ENCODE data around the gene TNFRSF17.
"Not testable (repeated sequence)": the region's sequence is repeated elsewhere in the genome, so short reads cannot be mapped to it uniquely, and the experiment has no call there.

The TNFRSF17 gene

DNA sequence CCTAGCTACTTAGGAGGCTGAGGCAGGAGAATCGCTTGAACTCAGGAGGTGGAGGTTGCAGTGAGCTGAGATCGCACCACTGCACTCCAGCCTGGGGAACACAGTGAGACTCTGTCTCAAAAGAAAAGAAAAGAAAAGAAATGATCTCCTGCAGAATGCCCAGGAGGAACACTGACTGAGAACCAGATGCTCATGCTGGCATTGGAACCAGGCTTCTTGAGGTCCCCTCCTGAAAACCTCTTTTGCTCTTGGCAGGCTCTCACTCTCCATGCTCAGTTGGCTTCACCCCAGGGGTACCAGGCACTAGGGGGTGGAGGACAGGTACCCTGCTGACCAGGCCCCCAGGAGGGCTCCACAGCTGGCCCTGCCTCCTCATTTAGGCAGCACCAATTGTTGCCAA, 8.5 kb upstream of the TNFRSF17 start:
- Histone ChIP-seq H3K36me3 (replicated peaks) (no peaks in the 10 kb centered on the region), H3K27me3 (replicated peaks) (no peaks in the 10 kb centered on the region), H3K27ac (no peak overlapping the region), H3K4me3 (ENCODE audit: low read depth, low read length) (no peak overlapping the region)
- DNase-seq = no peak
- TF ChIP-seq, protein P1, sequence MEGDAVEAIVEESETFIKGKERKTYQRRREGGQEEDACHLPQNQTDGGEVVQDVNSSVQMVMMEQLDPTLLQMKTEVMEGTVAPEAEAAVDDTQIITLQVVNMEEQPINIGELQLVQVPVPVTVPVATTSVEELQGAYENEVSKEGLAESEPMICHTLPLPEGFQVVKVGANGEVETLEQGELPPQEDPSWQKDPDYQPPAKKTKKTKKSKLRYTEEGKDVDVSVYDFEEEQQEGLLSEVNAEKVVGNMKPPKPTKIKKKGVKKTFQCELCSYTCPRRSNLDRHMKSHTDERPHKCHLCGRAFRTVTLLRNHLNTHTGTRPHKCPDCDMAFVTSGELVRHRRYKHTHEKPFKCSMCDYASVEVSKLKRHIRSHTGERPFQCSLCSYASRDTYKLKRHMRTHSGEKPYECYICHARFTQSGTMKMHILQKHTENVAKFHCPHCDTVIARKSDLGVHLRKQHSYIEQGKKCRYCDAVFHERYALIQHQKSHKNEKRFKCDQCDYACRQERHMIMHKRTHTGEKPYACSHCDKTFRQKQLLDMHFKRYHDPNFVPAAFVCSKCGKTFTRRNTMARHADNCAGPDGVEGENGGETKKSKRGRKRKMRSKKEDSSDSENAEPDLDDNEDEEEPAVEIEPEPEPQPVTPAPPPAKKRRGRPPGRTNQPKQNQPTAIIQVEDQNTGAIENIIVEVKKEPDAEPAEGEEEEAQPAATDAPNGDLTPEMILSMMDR (IDR thresholded peaks at IDR 0.05; ENCODE audit: low read depth, low read length, missing control alignments) = no peak
- in situ Hi-C loops (cut with HindIII; ENCODE audit: low pct_ligation_motif_present, low sequenced_read_pairs) = no loop called here

- H3K27ac ChIP-seq = no peak overlapping the region
- in situ Hi-C loops (cut with HindIII; ENCODE audit: low pct_ligation_motif_present, low sequenced_read_pairs) = no loop called here
- TF ChIP-seq, protein P1 (IDR thresholded peaks at IDR 0.05; ENCODE audit: low read depth, low read length, missing control alignments) = no peak
Observed at GRCh38 chr16:11957591-11958395, 7.2 kb upstream of the TNFRSF17 start.

DNA sequence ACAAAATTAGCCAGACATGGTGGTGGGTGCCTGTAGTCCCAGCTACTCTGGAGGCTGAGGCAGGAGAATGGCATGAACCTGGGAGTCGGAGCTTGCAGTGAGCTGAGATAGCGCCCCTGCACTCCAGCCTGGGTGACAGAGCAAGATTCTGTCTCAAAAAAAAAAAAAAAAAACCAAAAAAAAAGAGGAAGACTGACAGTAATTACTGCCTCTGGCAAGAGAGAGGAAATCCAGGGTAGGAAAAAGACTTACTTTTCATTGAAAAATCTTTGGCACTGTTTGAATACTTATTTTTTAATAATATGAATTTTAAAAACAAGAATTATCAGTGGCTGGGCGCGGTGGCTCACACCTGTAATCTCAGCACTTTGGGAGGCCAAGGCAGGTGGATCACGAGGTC, 2.6 kb upstream of the TNFRSF17 start:
- in situ Hi-C loops (cut with HindIII; ENCODE audit: low pct_ligation_motif_present, low sequenced_read_pairs); DNase-seq: not testable (repeated sequence)

More at GRCh38 chr16:11957591-11958395, 7.2 kb upstream of the TNFRSF17 start:
- no peak overlapping the region for H3K4me3 ChIP-seq (ENCODE audit: low read depth, low read length)
- no peak for DNase-seq
- no peaks in the 10 kb centered on the region for H3K36me3 ChIP-seq (replicated peaks)
- no peaks in the 10 kb centered on the region for H3K27me3 ChIP-seq (replicated peaks)

GRCh38 chr16:11962978-11963377, 2.0 kb upstream of the TNFRSF17 start:
- H3K27me3 ChIP-seq (replicated peaks); H3K27ac ChIP-seq; H3K36me3 ChIP-seq (replicated peaks); DNase-seq; in situ Hi-C loops (cut with HindIII; ENCODE audit: low pct_ligation_motif_present, low sequenced_read_pairs); H3K4me3 ChIP-seq (ENCODE audit: low read depth, low read length): not testable (repeated sequence)

More for the DNA sequence above, 2.6 kb upstream of the TNFRSF17 start:
- not testable (repeated sequence) for H3K36me3 ChIP-seq (replicated peaks); H3K27ac ChIP-seq; H3K27me3 ChIP-seq (replicated peaks); H3K4me3 ChIP-seq (ENCODE audit: low read depth, low read length)

DNA sequence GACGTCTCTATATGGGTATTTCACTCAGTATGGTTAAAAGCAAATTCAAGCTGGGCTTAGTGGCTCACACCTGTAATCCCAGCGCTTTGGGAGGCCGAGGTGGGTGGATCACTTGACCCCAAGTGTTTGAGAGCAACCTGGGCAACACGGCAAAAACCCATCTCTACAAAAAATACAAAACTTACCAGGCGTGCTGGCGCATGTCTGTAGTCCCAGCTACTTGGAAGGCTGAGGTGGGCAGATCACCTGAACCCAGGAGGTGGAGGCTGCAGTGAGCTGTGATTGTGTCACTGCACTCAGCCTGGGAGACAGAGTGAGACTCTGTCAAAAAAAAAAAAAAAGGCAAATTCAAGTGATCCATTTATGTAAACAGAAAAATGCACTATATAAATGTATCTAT, 1.3 kb upstream of the TNFRSF17 start:
- H3K4me3 ChIP-seq (ENCODE audit: low read depth, low read length) = no peak overlapping the region
- TF ChIP-seq, protein P1 (IDR thresholded peaks at IDR 0.05; ENCODE audit: low read depth, low read length, missing control alignments) = no peak
- H3K27me3 ChIP-seq (replicated peaks) = no peaks in the 10 kb centered on the region
- H3K36me3 ChIP-seq (replicated peaks) = no peaks in the 10 kb centered on the region
- no peak for DNase-seq
- no peak overlapping the region for H3K27ac ChIP-seq
- in situ Hi-C loops (cut with HindIII; ENCODE audit: low pct_ligation_motif_present, low sequenced_read_pairs) = no loop called here

DNA sequence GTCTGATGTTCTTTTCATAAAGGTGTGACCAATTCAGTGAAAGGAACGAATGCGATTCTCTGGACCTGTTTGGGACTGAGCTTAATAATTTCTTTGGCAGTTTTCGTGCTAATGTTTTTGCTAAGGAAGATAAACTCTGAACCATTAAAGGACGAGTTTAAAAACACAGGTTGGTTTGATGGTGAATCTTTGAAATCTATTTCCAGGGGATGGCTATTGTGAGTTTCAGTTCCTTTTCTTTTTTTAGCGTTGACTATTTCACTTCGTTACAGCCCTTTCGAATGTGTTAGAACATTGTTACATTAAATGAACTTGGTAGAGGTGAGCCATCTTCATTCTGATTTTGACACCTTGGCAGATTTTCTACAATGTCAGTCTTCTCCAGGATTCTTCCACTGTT, 1.2 kb downstream of the TNFRSF17 start:
- Histone ChIP-seq H3K36me3 (replicated peaks) (no peaks in the 10 kb centered on the region), H3K27ac (no peak overlapping the region), H3K4me3 (ENCODE audit: low read depth, low read length) (no peak overlapping the region), H3K27me3 (replicated peaks) (no peaks in the 10 kb centered on the region)
- no peak for DNase-seq
- TF ChIP-seq, protein P1 (IDR thresholded peaks at IDR 0.05; ENCODE audit: low read depth, low read length, missing control alignments) = no peak
- in situ Hi-C loops (cut with HindIII; ENCODE audit: low pct_ligation_motif_present, low sequenced_read_pairs) = no loop called here
